COLO829 (cell line): ENCODE measurements around the gene FNDC10.

Source experiments
- DNase-seq: peaks from one replicate; pipeline ENCODE4 v3.0.0; 2012; ENCODE audit warnings: low spot score

FNDC10 gene

DNA sequence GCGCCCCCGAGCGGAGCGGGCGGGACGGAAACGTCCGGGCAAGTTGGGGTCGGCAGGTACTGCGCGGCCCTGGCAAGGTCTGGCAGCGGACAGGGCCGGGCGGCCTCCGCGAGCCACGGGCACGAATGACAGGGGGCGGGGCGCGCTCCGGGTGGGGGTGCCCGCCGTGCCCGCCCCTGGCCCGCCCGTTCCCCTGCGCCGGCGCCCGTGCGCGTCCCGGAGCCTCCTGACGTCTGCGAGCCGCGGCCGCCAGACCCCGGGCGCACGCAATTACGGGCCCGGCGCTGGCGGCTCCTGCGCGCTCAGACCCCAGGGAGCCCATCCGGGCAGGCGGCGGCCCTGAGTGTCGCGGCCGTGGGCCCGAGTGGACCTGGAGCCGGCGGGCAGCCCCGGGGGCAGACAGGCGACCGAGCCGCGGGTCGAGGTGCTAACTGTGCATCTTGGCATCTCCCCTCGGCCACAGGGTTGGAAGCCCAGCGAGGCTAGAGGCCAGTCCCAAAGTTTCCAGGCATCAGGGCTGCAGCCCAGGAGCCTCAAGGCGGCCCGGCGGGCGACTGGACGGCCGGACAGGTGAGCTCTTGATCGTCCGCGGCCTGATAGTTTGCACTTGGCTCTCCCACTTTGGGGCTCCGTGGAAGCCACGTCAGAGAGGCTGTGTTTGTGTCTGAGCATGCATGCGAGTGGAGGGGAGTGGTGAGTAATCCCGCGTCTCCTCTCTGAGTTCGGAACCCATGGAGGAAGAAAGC, 16.3 kb upstream of the FNDC10 start:
- DNase-seq = no peak

DNA sequence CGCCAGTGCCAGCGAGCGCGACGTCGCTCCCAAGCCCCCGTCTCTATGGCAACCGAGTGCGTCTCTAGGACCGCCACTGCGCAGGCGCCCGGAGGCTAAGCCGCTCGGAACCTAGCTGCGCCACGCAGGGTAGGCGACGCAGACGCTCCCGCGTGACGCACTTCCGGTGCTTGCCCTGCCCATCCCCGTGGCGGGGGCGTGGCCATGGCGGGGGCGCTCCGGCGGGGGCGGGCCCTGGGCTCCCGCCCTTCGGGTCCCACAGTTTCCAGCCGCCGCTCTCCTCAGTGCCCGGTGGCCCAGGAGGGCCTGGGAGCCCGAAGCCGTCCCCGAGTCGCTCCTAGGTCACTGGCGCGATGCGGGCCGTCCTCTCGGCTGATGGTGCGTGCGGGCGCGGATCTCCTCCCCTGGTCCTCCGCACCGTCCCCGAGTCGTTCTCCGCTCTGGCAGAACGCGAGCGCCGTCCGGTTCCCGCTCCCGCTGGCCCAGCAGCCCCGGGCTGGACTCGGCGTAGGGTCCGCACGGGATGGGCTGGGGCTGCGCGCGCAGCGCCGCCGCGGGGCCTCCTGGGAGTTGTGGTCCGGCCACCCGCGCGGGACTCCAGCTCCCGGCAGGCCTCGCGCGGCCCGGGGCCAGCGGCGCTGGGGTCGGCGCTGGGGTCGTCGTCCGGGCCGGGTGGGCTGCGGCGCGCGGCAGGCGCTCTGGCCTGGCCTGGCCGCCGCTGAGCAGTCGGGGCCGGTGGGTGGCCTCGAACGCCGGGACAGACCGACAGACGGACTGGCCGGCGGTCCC, 15.5 kb upstream of the FNDC10 start, which contains the start of gene MIB2:
Gene MIB2 (plus strand): TSS at position 245 of the 789 bp plus-strand sequence. CDS start 7,953 bp downstream, outside the sequence.
- DNase-seq = peak; percentile 99

DNA sequence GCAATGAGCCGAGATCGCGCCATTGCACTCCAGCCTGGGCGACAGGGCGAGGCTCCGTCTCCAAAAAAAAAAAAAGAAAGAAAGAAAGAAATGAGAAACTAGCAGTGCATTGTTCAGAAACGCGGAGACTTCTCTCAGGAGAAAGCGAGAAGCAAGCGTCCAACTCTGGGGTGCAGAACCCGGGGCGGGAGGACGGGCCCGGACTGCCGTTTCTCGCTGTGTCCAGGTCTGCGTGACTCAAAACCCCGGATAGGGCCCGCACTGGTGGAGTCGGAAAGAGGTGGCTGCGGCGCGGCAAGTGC, 15.0 kb upstream of the FNDC10 start:
- no peak for DNase-seq

DNA sequence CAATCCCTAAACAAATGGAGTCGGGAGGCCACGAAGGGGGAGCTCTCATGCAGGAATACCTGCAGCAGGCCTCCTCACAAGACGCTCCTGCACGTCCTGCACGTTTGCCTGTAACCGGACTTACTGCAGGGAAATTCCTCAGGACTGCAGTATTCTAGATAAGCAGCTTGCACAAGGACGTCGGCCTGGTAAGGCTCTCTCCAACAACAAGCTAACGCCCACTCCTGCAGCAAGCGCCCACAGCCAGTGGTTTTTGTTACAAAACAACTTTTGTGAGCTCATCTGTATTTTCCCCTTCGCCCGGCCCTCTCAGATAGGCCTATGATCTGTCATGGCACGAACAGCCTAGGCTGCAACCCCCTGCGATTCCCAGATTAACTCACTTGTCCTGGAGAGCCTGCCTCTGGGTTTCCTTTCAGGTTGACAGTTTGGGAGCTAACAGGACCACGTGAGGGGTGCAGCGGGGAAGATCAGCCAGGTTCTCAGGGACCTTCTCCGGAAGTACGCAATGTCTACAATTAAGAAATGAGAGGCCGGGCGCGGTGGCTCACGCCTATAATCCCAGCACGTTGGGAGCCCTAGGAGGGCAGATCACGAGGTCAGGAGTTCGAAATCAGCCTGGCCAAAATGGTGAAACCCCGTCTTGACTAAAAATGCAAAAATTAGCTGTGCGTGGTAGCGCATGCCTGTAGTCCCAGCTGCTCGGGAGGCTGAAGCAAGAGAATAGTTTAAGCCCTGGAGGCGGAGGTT, 14.4 kb upstream of the FNDC10 start:
- DNase-seq = peak; percentile 68

DNA sequence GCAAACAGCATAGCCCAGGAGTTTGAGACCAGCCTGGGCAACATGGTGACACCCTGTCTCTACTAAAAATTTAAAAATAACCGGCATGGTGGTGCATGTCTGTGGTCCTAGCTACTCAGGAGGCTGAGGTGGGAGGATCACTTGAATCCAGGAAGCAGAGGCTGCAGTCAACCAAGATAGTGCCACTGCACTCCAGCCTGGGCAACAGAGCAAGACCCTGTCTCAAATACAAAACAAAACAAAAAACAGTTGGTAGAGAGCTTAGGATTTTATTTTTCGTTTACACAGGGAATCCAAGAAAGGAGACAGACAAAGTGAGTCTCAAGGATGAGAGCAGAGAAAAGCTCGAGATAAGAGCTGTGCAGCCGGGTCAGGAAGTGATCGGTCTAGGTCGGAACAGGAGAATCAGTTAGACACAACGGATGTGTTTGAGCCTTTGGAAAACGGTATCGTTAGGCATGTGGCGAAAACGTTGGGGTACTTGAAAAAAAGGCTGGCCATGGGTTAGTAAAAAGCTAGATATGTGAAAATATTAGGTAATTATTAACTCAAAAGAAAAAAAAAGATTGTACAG, 13.7 kb upstream of the FNDC10 start:
- no peak for DNase-seq

DNA sequence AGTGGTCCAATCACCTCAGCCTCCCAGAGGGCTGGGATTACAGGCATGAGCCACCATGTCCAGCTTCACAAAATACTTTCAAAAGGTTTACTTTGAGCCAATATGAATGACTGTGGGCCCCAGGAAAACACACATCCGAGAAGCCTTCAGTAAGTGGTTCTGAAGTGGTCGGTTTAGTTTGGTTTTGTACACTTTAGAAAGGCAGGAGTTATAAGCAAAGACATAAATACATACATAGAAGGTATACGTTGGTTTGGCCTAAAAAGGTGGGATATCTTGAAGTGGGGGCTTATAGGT, 12.1 kb upstream of the FNDC10 start:
- no peak for DNase-seq

DNA sequence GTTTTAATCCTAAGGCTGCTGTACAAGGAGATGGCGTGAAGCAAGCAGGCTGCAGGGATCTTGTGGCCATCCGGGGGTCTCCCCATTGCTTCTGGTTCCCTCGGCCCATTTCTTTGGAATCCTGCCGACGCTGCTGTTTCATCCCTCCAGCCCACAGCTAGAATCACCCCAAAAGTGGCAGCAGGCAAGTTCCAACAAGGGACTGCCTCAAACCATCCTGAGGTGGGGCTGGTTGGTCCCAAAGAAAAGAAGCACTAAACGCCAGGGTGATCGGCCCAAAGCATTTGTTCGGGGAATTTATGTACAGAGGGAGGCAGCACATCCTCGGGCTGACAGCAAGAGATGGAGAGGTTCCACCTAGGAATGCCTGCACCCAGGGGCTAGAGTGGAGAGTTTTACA, 10.9 kb upstream of the FNDC10 start:
- no peak for DNase-seq

DNA sequence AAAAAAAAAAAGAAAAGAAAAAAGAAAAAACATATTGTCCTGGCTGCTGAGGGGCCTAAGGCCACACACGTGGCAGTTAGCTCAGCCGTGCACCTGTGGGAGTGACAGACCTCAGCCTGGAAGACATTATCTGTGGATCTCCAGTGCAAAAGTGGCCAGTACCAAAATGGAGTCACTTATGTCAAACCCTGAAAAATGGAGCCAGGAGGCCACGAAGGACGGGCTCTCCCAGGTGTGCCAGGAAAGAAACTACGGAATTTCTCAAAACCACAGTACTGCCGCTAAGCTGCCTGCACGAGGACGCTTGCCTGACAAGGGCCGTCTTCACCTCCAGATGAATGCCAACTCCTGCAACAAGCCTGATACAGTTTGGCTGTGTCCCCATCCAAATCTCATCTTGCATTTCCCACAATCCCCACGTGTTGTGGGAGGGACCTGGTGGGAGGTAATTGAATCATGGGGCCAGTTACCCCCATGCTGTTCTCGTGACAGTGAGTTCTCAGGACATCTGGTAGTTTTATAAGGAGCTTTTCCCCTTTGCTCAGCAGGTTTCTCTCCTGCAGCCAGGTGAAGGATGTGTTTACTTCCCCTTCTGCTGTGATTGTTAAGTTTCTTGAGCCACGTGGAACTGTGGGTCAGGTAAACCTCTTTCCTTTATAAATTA, 10.0 kb upstream of the FNDC10 start:
- no peak for DNase-seq

DNA sequence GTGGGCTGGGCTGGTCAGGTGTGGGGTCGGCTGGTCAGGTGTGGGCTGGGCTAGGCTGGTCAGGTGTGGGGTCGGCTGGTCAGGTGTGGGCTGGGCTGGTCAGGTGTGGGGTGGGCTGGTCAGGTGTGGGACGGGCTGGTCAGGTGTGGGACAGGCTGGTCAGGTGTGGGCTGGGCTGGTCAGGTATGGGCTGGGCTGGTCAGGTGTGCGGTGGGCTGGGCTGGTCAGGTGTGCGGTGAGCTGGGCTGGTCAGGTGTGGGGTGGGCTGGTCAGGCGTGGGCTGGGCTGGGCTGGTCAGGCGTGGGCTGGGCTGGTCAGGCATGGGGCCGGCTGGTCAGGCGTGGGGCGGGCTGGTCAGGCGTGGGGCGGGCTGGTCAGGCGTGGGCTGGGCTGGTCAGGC, 6.3 kb upstream of the FNDC10 start:
- no peak for DNase-seq

DNA sequence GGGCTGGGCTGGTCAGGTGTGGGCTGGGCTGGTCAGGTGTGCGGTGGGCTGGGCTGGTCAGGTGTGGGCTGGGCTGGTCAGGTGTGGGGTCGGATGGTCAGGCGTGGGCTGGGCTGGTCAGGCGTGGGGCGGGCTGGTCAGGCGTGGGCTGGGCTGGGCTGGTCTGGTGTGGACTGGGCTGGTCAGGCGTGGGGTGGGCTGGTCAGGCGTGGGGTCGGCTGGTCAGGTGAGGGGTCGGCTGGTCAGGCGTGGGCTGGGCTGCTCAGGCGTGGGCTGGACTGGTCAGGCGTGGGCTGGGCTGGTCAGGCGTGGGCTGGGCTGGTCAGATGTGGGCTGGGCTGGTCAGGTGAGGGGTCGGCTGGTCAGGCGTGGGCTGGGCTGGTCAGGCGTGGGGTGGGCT, 5.8 kb upstream of the FNDC10 start:
- no peak for DNase-seq

DNA sequence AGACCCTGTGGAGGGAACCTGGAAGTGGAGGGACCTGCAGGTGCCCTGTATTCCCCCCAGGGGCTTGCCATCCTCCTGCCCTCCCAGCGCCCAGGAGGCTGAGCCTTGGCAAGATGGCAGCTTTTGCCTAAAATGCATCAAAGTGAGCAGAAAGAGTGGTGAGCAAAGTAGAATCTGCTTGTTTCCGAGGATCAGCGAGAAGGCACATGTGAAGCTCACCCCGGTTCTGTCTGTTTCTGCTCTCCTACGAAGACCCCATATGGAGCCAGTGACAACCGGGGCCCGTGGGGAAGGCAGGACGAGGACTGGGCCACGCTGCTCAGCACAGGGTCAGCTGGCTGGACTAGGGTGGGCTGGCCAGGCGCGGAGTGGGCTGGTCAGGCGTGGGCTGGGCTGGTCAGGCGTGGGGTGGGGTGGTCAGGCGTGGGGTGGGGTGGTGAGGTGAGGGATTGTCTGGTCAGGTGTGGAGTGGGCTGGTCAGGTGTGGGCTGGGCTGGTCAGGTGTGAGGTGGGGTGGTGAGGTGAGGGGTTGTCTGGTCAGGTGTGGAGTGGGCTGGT, 5.2 kb upstream of the FNDC10 start:
- no peak for DNase-seq

DNA sequence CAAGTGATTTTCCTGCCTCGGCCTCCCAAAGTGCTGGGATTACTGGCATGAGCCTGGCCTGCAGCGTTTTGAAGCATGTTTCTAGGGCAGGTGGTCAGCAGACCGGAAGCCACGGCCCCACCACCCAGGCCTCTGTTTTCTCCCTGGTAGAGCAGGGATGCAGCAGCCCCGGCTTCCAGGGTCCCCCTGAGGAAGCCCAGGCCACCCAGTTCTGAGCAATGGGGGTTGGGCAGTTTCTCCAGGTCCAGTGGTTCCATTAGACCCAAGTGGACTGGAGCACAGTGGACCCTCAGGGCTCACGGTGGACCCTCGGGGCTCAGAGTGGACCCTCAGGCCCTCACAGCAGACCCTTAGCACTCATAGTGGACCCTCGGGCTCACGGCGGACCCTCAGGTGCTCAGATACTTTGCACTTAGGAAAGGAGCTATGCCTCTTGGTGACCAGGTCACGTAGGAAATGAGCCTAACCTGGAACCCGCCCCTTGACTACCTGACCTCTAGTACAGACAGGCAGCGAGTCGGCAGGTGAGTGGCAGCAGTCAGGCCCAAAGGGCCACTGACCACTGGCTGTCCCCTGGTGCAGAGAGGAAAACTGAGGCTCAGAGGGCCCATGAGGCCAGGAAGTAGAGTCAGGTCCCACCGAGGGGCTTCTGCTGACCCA, 4.6 kb upstream of the FNDC10 start:
- no peak for DNase-seq

DNA sequence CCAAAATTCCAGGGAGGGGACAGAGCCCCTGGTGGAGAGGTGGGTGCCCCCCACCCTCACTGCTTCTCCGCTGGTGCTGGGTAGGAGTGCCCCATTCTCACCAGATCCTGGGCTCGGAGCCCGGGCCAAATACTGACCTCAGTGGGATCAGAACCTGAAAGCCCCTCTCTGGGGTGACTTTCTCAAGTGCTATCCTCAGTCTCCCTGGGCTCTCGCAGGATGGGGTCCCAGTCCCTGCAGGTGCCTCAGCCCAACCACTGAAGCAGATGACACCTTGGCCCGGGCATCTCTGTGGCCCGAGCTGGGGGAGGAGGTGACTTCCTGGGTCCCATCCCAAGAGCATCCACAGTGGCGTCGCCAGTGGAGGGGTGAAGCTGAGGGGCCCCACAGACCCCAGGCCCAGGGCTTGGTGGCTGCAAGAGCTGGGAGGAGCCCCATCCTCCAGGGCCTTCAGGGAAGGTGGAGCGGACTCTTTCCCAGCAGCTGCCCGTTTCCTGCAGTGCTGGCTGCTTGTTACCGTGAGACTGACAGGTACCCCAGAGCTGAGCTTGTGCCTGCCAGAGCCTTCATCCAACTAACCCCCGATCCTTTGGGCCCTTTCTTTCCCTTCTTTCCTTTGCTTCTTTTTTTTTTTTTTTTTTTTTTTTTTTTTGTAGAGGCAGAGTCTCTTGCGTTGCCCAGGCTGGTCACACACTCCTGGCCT, 3.9 kb upstream of the FNDC10 start:
- DNase-seq = no peak

DNA sequence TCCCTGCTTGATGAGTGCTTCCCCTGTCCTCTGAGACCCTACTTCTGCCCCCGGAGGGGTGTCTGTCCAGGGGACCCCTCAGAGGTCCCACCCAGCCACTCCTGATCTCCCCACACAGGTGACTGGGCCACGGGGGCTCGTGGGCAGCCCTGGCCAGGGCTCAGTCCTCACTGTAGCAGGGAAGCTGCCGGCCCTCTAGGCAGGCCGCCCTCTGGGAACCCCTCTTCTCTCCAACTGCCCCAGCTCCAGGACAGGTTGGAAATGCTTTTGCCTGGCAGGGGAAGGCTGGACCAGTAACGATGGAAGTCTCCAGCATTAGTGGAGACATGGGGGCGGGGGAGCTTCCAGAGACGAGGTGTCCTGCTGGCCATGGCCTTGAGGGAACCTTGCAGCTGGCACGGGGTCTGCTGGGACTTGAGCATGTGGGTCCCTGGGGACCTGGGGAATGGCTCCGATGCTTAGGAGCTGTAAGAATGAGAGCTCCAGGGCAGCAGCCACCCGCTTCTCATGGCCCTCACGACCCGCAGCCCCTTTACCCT, 3.1 kb upstream of the FNDC10 start:
- DNase-seq = no peak

DNA sequence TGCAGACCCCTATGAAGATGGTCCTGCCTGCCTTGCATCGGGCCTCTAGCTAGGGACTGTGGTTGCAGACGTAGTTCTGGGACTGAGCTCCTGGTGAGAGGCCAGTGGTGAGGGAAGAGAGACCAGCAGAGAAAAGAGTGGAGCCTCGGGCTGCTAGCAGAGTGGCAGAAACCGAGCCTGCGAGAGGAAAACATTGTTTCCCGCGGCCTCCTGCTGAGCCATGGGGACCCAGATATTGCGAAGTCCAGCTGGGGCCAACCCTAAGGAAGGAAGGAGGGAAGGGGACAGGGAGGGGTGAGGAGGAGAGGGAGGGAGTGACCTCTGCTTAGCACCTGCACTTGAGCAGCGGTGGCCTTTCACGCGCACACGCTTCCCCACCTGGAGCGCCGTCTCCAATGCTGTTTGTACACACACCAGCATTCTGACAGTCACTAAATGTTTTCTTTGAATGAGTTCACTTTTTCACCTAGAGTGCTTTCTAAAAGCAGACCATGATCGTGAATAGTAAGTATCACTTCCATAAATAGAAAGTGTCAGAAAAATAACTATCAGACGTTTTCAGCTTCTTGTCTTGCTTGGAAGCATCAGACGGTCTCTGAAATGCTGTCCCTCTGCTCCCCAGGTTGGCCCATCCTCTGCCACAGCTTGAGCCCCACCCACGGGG, 2.5 kb upstream of the FNDC10 start:
- no peak for DNase-seq

DNA sequence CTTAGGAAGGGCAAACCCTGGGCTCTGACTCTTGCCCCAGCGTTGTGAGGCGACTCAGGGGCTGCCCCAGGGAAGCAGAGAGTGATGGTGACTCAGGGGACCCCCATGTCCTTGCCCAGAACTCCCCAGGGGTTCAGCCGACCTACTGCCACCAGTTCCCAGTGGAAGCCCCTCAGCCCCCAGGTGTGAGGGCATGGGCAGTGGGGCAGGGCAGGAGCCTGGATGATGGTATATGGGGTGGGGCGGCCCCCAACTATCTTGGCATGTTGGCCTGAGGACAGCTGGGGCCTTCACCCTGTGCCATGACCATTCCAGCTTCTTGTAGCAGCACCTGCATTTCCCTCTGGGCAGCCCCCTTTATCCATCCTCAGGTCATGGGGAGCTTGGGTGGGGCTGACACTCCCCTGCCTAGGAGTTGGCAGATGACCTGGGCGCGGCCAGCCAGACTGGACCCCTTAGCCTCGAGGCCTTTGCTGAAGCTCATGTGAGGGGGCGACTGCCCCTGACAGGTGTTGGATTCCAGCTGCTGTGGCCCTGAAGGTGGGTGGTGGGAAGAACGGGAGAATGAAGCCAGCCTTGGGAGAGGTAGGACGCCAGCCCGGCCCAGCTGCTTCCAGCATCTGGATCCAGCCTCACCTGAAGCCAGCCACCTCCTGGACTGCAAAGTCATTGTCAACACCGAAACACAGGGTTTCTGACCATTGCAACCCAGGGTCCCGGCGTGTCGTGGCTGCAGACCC, 1.8 kb upstream of the FNDC10 start:
- DNase-seq = no peak

DNA sequence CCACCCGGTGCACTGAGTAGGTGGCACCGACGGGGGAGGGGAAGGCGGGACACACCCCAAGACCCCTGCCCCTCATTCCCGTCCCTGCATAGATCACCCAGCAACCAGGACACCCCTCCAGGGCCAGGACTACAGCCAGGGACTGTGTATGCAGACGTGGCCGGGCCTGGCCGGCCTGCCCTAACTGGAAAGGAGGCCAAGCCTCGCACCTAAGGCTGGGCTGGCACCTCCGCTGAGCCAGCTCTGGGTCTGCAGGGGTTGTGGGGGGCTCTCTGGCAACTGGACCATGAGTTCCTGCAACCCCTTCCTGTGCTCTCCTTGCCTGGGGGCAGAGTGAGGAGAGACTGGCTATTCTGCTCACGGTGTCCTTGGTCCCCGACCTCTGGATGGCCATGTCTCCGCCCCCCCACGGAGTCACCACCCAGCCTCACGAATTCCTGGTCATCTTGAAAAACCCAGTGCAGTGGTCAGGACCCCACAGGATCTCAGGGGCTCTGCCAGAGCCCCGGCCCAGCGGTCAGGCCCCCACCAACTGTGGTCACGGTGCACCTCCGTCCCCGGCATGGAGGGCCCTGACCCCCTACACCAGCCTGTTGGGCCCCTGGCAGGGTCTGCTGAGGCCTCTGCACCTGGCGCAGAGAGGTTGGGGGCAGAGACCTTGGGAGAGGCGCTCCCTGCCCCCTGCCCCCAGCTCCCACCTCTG, 1.1 kb upstream of the FNDC10 start:
- DNase-seq = no peak
